Ecto neural progenitor cell (in vitro differentiated cells): ENCODE results near the gene TIMP1.
"Not testable (repeated sequence)": the region's sequence is repeated elsewhere in the genome, so short reads cannot be mapped to it uniquely, and the experiment has no call there.

Source experiments
- DNase-seq: peaks from one replicate; pipeline ENCODE4 v3.0.0-alpha.2; 2018; ENCODE audit warnings: low spot score

TIMP1 gene

GRCh38 chrX:47603125-47603524 is 20.9 kb downstream of the TIMP1 start:
- DNase-seq = not testable (repeated sequence)

DNA sequence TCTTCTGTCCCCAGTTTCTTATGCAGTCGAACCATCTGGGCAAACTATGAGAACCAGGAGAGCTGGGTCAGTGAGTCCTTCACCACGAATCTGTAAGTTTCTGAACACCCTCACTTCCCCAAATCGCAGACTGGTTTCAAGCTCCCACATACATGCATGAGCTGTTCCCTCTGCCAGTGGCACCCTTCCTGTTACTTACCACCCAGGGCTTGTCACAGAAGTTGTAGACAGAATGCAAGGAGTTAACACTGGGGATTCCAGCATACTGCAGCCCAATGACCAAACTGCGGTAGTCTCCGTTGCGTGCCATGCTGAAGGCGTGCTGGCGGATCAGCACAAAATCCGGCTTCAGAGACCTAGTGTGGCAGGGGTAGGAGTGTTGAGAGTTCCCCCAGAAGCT is 22.8 kb downstream of the TIMP1 start:
- peak; percentile 16 for DNase-seq

GRCh38 chrX:47607091-47607490 is 24.9 kb downstream of the TIMP1 start:
- no peak for DNase-seq

- DNase-seq = no peak
Measured at GRCh38 chrX:47608130-47608810, 26.0 kb downstream of the TIMP1 start.

GRCh38 chrX:47610511-47610910 is 28.3 kb downstream of the TIMP1 start:
- DNase-seq = no peak

- DNase-seq = no peak
Measured at GRCh38 chrX:47611489-47611888, 29.3 kb downstream of the TIMP1 start.

DNA sequence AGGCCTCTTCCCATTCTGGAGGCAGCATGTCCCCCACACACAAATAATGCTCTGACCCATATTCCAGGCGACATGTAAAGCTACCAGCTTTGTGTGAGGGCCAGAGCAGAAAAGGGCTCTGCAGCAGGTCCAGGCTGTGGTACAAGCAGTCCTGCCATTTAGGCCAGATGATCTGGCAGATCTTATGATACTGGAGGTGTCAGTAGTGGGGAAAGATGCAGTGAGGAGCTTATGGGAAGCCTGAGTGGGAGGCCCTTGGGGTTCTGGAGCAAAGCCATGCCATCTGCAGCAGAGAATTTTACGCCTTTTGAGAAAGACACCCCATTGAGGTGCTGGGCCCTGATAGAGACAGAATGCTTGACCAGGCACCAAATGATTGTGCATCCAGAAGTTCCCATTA is 29.7 kb downstream of the TIMP1 start:
- DNase-seq = no peak

- no peak for DNase-seq
Measured at GRCh38 chrX:47612418-47612817, 30.2 kb downstream of the TIMP1 start.

- no peak for DNase-seq
Measured at GRCh38 chrX:47613082-47613481, 30.8 kb downstream of the TIMP1 start.

DNA sequence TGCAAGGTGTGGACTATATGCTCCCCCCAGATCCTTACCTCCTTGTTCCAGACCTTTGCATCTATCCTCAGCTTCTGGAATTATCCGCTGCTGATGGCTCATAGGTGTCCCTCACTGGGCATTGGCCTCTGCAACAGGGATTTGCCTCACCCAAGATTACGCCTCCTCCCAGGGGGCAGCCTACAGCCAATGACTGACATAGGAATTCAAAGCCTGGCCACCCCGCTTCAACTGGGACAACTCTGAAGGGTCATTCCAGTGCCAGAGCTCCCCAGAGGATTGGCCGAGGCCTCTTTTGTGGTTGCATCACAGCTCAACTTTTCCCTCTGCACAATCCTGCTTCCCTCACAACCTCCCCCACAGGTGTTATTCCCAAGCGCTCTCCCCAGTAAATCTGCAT is 32.4 kb downstream of the TIMP1 start:
- DNase-seq = no peak

GRCh38 chrX:47618923-47619485 is 36.8 kb downstream of the TIMP1 start:
- no peak for DNase-seq

- DNase-seq = peak; percentile 88
Measured at GRCh38 chrX:47619486-47620302, 37.5 kb downstream of the TIMP1 start, which contains the start of gene SYN1. Gene SYN1 (minus strand): TSS chrX:47619857. CDS start chrX:47619728, 129 bp downstream.

- DNase-seq = no peak
Measured at GRCh38 chrX:47620303-47620685, 38.1 kb downstream of the TIMP1 start.

GRCh38 chrX:47621851-47622250 is 39.6 kb downstream of the TIMP1 start:
- DNase-seq = no peak

DNA sequence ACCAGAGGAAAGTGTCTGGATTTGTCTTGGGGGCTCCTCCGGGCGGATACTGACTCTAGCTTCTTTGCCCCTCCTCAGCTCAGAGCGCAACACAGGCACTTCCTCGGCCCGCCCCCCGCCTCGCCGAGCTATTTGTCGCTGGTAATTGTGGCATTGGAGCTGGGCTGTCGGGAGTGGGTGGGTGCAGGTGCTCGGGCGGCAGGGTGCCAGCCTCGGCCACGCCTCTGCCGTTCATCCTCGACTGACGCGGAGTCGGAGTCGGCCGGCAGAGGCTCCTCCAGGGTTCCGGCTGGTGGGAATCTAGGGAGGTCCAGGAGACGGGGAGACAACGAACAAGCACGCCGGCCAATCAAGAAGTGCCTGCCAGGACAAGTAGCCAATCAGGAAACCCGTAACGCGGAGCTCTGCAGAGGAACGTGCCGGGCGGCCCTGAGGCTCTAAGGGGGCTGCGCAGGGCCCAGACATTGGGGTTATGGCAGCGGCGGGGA is 41.3 kb downstream of the TIMP1 start:
- DNase-seq = peak; percentile 82

GRCh38 chrX:47625365-47625764 is 43.1 kb downstream of the TIMP1 start:
- no peak for DNase-seq

- no peak for DNase-seq
Measured at GRCh38 chrX:47628982-47629381, 46.7 kb downstream of the TIMP1 start.

DNA sequence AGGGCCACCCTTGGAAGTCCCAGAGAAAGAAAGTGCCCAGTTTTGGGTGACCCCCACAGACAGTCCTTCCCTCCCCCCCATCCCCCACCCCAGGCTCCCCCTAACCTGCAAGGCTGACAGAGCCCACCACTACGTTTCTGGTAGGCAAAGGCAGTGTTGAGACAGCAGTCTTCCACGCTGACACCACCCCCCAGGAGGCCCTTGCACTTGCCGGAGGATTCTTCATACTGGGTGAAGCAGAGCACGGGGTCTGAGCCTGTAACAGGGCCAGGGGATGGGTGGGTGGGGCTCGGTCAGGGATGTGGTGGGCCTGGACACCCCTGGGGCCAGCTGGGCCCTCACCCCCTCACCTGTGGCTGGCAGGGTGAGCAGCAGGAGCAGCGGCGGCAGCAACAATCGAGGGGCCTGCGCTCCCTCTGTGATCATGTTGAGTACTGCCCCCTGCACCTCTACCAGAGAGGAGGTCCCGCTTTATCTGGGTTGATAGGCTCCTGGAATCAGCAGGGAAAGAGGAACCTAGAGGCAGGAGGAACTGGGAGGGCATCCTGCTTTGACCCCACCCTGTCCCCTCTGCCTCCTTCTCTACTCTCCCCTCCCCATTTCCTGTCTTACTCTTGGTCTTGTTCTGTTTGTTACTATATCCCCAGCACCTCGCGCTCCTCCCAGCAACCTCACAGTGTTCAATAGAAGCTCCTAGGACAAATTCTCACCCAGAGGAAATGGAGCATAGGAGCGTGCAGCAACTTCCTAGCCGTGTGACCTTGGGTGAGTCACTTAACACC is 47.4 kb downstream of the TIMP1 start, which contains the start of gene CFP:
TSS of gene CFP (minus strand) at position 512 of the 782 bp plus-strand sequence. CDS start at position 426, 86 bp downstream.
- DNase-seq = no peak

GRCh38 chrX:47631676-47632075 is 49.4 kb downstream of the TIMP1 start:
- no peak for DNase-seq

- DNase-seq = no peak
Measured at GRCh38 chrX:47632666-47633065, 50.4 kb downstream of the TIMP1 start.

DNA sequence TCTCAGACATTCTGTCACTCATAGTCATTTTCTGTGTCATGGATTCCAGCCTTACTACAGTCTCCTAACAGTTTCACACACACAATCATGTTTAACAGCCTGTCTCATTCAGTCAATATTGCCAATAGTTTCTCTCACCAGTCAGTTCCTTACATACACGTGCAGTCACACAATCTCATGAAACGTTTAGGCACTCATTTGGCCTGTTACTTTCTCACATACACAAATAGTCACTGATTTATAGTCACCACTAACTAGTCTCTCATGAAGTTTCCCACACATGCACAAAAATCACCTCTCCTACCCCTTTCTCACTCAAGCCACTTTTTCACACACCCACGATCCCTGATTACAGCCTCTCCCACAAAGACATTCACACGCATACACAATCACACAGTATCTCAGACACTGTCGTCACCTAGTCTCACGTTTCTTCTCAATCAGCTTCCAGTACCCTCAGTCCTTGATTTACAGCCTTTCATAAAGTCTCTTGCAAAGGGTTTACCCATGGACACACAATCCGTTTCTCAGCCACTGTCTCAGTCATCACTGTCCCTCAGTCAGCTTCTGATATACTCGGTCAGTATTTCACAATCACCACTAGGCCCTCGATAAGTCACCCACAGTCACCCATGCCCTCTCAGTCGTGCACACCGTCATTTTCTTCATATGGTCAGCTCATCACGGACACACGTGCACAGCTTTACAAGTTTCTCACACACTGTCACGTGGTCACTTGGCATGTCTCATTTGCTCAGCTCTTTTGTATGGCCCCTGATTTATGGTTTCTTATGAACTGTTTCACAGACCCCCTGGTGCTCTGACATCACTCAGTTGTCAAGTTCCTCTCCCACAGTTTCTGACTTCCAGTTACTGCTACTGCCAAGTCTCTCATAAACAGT is 51.7 kb downstream of the TIMP1 start:
- DNase-seq = no peak
